ENCODE measurements around the gene ALK. TPM values are rescaled to one million over a fixed set of nuclear protein-coding genes. Genes with fewer than 3 reads are reported as not detected.

The ALK gene
- total and polyA plus RNA-seq, 2 donors (not counting 1 experiment from before 2014, with no cell fraction given) = not detected

DNA sequence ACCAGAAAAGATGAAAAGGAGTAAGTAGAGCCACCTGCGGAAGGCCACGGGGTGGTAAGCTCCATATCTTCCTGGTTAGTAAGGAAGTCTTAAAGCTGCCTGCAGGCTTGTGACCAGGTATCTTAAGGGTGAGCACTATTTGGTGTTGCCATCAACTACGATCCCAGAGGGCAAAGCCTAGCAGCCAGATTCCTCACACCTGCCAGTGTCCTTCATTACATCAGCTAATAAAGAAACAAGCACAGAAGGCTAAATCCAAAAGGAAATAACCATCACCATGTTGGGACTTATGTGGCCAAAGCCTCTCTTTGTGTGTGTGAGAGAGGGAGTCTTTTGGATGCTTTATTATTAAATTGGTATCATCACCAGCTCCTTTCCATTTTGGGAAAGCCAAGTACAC is 123.5 kb downstream of the ALK start:
- no peaks in the 10 kb centered on the region for H3K4me1 Mint-ChIP-seq
- Histone ChIP-seq H3K36me3 (replicated peaks in 1 of 2; ENCODE audit: control extremely low read depth in 1 of 2, control insufficient read depth in 1 of 2, extremely low read depth in 1 of 2, insufficient read depth in 2 of 2, low read length in 1 of 2) (no peaks in the 10 kb centered on the region), H3K9ac (ENCODE audit: low read length) (no peak overlapping the region), H3K79me2 (ENCODE audit: control insufficient read depth, insufficient read depth, low read length) (no peaks in the 10 kb centered on the region), H3K27ac (ENCODE audit: low read length in 2 of 2) (no peak overlapping the region), H3K4me1 (ENCODE audit: control insufficient read depth in 2 of 2, insufficient read depth in 2 of 2, low read length in 2 of 2) (no peaks in the 10 kb centered on the region), H3K4me2 (replicated peaks; ENCODE audit: low read depth, low read length, poor library complexity, severe bottlenecking) (no peak overlapping the region), H2AFZ (ENCODE audit: insufficient read depth, low read depth, low read length, poor library complexity, severe bottlenecking) (no peak overlapping the region), H4K20me1 (ENCODE audit: control insufficient read depth, insufficient read depth, low read length, poor library complexity, severe bottlenecking) (no peaks in the 10 kb centered on the region), H3K27me3 (replicated peaks in 1 of 4; ENCODE audit: control extremely low read depth in 1 of 4, control insufficient read depth in 3 of 4, insufficient read depth in 4 of 4, low read length in 3 of 4) (peaks cover 0 to 6% (median 0%) of the 10 kb centered on the region in 4 experiments), H3K9me3 (ENCODE audit: control extremely low read depth in 1 of 3, control insufficient read depth in 2 of 3, insufficient read depth in 1 of 3, low read length in 2 of 3) (peaks cover 0 to 2% (median 0%) of the 10 kb centered on the region in 3 donors), H3K4me3 (ENCODE audit: control extremely low read depth in 1 of 5, extremely low read depth in 1 of 5, insufficient read depth in 1 of 5, low read depth in 2 of 5, low read length in 4 of 5) (no peak overlapping the region)
- peaks cover 4% of the 10 kb centered on the region for H3K27me3 Mint-ChIP-seq
- CTCF ChIA-PET = no interaction called here
- H3K27ac Mint-ChIP-seq = no peak overlapping the region
- no peak for DNase-seq
- intact Hi-C loops (cut with micrococcal nuclease) = no loop called here
- no CpG with 5 or more reads among the region's 3 CpGs for WGBS (ENCODE audit: insufficient coverage)
- no peak for TF ChIP-seq EZH2 (IDR thresholded peaks at IDR 0.05; ENCODE audit: borderline replicate concordance, insufficient read depth, low read depth, low read length, poor library complexity, severe bottlenecking)
- TF ChIP-seq, protein P1, sequence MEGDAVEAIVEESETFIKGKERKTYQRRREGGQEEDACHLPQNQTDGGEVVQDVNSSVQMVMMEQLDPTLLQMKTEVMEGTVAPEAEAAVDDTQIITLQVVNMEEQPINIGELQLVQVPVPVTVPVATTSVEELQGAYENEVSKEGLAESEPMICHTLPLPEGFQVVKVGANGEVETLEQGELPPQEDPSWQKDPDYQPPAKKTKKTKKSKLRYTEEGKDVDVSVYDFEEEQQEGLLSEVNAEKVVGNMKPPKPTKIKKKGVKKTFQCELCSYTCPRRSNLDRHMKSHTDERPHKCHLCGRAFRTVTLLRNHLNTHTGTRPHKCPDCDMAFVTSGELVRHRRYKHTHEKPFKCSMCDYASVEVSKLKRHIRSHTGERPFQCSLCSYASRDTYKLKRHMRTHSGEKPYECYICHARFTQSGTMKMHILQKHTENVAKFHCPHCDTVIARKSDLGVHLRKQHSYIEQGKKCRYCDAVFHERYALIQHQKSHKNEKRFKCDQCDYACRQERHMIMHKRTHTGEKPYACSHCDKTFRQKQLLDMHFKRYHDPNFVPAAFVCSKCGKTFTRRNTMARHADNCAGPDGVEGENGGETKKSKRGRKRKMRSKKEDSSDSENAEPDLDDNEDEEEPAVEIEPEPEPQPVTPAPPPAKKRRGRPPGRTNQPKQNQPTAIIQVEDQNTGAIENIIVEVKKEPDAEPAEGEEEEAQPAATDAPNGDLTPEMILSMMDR (IDR thresholded peaks at IDR 0.05) = no peak
- peaks cover 2% of the 10 kb centered on the region for H3K9me3 Mint-ChIP-seq (ENCODE audit: insufficient read depth)
- ATAC-seq (ENCODE audit: low read depth) = no peak
- POLR2A ChIA-PET = no interaction called here
- no peak overlapping the region for H3K4me3 Mint-ChIP-seq

DNA sequence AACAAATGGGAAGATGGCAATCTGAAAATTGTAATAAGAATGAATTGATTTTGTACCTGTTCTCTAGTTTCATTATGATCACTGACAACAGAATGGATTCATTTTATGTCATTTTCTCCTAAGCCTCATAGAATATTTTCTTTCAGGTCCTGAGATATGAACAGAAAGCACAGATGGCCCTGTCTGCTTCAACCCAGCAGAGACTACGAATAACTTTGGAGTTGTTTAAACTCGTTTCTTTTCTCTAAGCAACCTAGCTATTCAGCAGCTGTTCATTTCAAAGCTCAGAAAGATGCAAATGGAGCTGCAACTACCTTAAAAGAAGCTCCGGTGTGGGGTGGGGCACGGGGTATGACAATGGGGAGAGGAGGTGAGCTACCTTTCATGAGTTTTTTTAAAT is 124.9 kb downstream of the ALK start:
- POLR2A ChIA-PET = no interaction called here

More for the DNA sequence above, 124.9 kb downstream of the ALK start:
- H3K4me3 ChIP-seq (ENCODE audit: control extremely low read depth in 1 of 5, extremely low read depth in 1 of 5, insufficient read depth in 1 of 5, low read depth in 2 of 5, low read length in 4 of 5) = no peak overlapping the region
- H3K9me3 ChIP-seq (ENCODE audit: control extremely low read depth in 1 of 3, control insufficient read depth in 2 of 3, insufficient read depth in 1 of 3, low read length in 2 of 3) = peaks cover 0 to 2% (median 0%) of the 10 kb centered on the region in 3 donors
- no peak for ATAC-seq (ENCODE audit: low read depth)
- no peaks in the 10 kb centered on the region for H3K79me2 ChIP-seq (ENCODE audit: control insufficient read depth, insufficient read depth, low read length)
- peaks cover 4% of the 10 kb centered on the region for H3K27me3 Mint-ChIP-seq
- intact Hi-C loops (cut with micrococcal nuclease) = no loop called here
- TF ChIP-seq EZH2 (IDR thresholded peaks at IDR 0.05; ENCODE audit: borderline replicate concordance, insufficient read depth, low read depth, low read length, poor library complexity, severe bottlenecking) = no peak
- TF ChIP-seq, protein P1 (IDR thresholded peaks at IDR 0.05) = no peak
- DNase-seq = no peak
- H3K4me1 Mint-ChIP-seq = no peaks in the 10 kb centered on the region
- CTCF ChIA-PET = no interaction called here
- H3K4me2 ChIP-seq (replicated peaks; ENCODE audit: low read depth, low read length, poor library complexity, severe bottlenecking) = no peak overlapping the region
- H3K36me3 ChIP-seq (replicated peaks in 1 of 2; ENCODE audit: control extremely low read depth in 1 of 2, control insufficient read depth in 1 of 2, extremely low read depth in 1 of 2, insufficient read depth in 2 of 2, low read length in 1 of 2) = no peaks in the 10 kb centered on the region
- no peak overlapping the region for H3K9ac ChIP-seq (ENCODE audit: low read length)
- H3K27me3 ChIP-seq (replicated peaks in 1 of 4; ENCODE audit: control extremely low read depth in 1 of 4, control insufficient read depth in 3 of 4, insufficient read depth in 4 of 4, low read length in 3 of 4) = peaks cover 0 to 6% (median 0%) of the 10 kb centered on the region in 4 experiments
- no peak overlapping the region for H2AFZ ChIP-seq (ENCODE audit: insufficient read depth, low read depth, low read length, poor library complexity, severe bottlenecking)
- 80% methylated on average over 2 of the region's 4 CpGs for WGBS (ENCODE audit: insufficient coverage)
- H3K4me1 ChIP-seq (ENCODE audit: control insufficient read depth in 2 of 2, insufficient read depth in 2 of 2, low read length in 2 of 2) = no peaks in the 10 kb centered on the region
- no peak overlapping the region for H3K4me3 Mint-ChIP-seq
- H4K20me1 ChIP-seq (ENCODE audit: control insufficient read depth, insufficient read depth, low read length, poor library complexity, severe bottlenecking) = no peaks in the 10 kb centered on the region
- peaks cover 2% of the 10 kb centered on the region for H3K9me3 Mint-ChIP-seq (ENCODE audit: insufficient read depth)
- H3K27ac ChIP-seq (ENCODE audit: low read length in 2 of 2) = no peak overlapping the region
- no peak overlapping the region for H3K27ac Mint-ChIP-seq
